ENCODE data around the gene OR7C1. TPM values are rescaled to one million over a fixed set of nuclear protein-coding genes. Genes with fewer than 3 reads are reported as not detected.
"Not testable (repeated sequence)": the region's sequence is repeated elsewhere in the genome, so short reads cannot be mapped to it uniquely, and the experiment has no call there.

Gene OR7C1
- total and polyA plus RNA-seq, 12 donors: 0.01 to 0.07 (median 0.02) TPM; not detected in 7

- Histone ChIP-seq H3K9me3 (peaks cover 0 to 2% (median 0%) of the 10 kb centered on the region in 11 donors), H3K4me1 (no peaks in the 10 kb centered on the region), H3K27me3 (peaks cover 0 to 10% (median 0%) of the 10 kb centered on the region in 7 donors), H3K4me3 (no peak overlapping the region), H3K27ac (no peak overlapping the region), H3K36me3 (peaks cover 0 to 73% (median 0%) of the 10 kb centered on the region in 9 donors)
- no peak for TF ChIP-seq CTCF (IDR thresholded peaks at IDR 0.05)
- intact Hi-C loops (cut with DNase I): loop anchor here in 1 of 10 donors (10.0 kb wide), 1 partner anchor 373 kb away; no protein-coding TSS in a partner anchor
- ATAC-seq (no peak), DNase-seq (no peak)
- 88% methylated on average over 2 of the region's 2 CpGs for WGBS, 2 donors
These were observed 67.0 kb downstream of the OR7C1 start for GRCh38 chr19:14768001-14768400.

- H3K4me1 ChIP-seq: no peaks in the 10 kb centered on the region
- no peak for ATAC-seq
- no peak overlapping the region for H3K4me3 ChIP-seq
These were observed 67.5 kb downstream of the OR7C1 start for GRCh38 chr19:14767466-14767971.

GRCh38 chr19:14765841-14766240 lies 69.1 kb downstream of the OR7C1 start:
- DNase-seq, ATAC-seq, H3K27me3 ChIP-seq, H3K4me1 ChIP-seq, H3K4me3 ChIP-seq, H3K27ac ChIP-seq, H3K9me3 ChIP-seq: not testable (repeated sequence)
- H3K36me3 ChIP-seq: peaks cover 0 to 76% (median 0%) of the 10 kb centered on the region in 9 donors
- WGBS, 2 donors: 78 to 85% methylated on average over 15 of the region's 15 CpGs
- intact Hi-C loops (cut with DNase I): loop anchor here in 1 of 10 donors (10.0 kb wide), 1 partner anchor 371 kb away; no protein-coding TSS in a partner anchor

More at GRCh38 chr19:14767466-14767971, 67.5 kb downstream of the OR7C1 start:
- no peak overlapping the region for H3K27ac ChIP-seq
- peaks cover 0 to 76% (median 0%) of the 10 kb centered on the region in 9 donors for H3K36me3 ChIP-seq
- H3K27me3 ChIP-seq: peaks cover 0 to 8% (median 0%) of the 10 kb centered on the region in 7 donors
- intact Hi-C loops (cut with DNase I): loop anchor here in 1 of 10 donors (10.0 kb wide), 1 partner anchor 373 kb away; no protein-coding TSS in a partner anchor
- DNase-seq: no peak
- WGBS, 2 donors: 74 to 76% methylated on average over 2 of the region's 2 CpGs
- H3K9me3 ChIP-seq: peaks cover 0 to 6% (median 0%) of the 10 kb centered on the region in 11 donors
- TF ChIP-seq CTCF (IDR thresholded peaks at IDR 0.05): no peak

GRCh38 chr19:14765403-14765802 lies 69.6 kb downstream of the OR7C1 start:
- 86 to 93% methylated on average over 4 to 5 of the region's 18 CpGs for WGBS, 2 donors

GRCh38 chr19:14764401-14764800 lies 70.6 kb downstream of the OR7C1 start:
- WGBS, 2 donors: 90 to 91% methylated on average over 9 of the region's 9 CpGs
- peaks cover 0 to 6% (median 0%) of the 10 kb centered on the region in 11 donors for H3K9me3 ChIP-seq
- intact Hi-C loops (cut with DNase I): loop anchor here in 1 of 10 donors (10.0 kb wide), 1 partner anchor 370 kb away; no protein-coding TSS in a partner anchor

More at GRCh38 chr19:14765403-14765802, 69.6 kb downstream of the OR7C1 start:
- DNase-seq, H3K27ac ChIP-seq, H3K27me3 ChIP-seq, H3K9me3 ChIP-seq, H3K4me3 ChIP-seq, ATAC-seq, H3K4me1 ChIP-seq: not testable (repeated sequence)
- peaks cover 0 to 74% (median 0%) of the 10 kb centered on the region in 9 donors for H3K36me3 ChIP-seq
- intact Hi-C loops (cut with DNase I): loop anchor here in 1 of 10 donors (10.0 kb wide), 1 partner anchor 371 kb away; no protein-coding TSS in a partner anchor

More at GRCh38 chr19:14764401-14764800, 70.6 kb downstream of the OR7C1 start:
- Histone ChIP-seq H3K27ac (no peak overlapping the region), H3K36me3 (peaks cover 0 to 64% (median 0%) of the 10 kb centered on the region in 9 donors), H3K27me3 (peaks cover 0 to 9% (median 0%) of the 10 kb centered on the region in 7 donors), H3K4me1 (no peaks in the 10 kb centered on the region), H3K4me3 (no peak overlapping the region)
- ATAC-seq (no peak), DNase-seq (no peak)
- no peak for TF ChIP-seq CTCF (IDR thresholded peaks at IDR 0.05)

Measured in heart right ventricle (tissue), 16 donors.